EL (cell line): ENCODE results near the gene COL4A2.
"Not testable (repeated sequence)": the region's sequence is repeated elsewhere in the genome, so short reads cannot be mapped to it uniquely, and the experiment has no call there.

Experiments used
- DNase-seq: peaks from one replicate; pipeline ENCODE4 v3.0.0-alpha.2; 2016

The COL4A2 gene

GRCh38 chr13:110445722-110446574, 138.9 kb downstream of the COL4A2 start:
- peak; percentile 47 for DNase-seq

GRCh38 chr13:110446575-110446890, 139.4 kb downstream of the COL4A2 start:
- no peak for DNase-seq

- peak; percentile 37 for DNase-seq
Observed at GRCh38 chr13:110447058-110447511, 140.0 kb downstream of the COL4A2 start.

- DNase-seq: no peak
Observed at GRCh38 chr13:110447801-110448200, 140.7 kb downstream of the COL4A2 start.

- DNase-seq: peak; percentile 96
Observed at GRCh38 chr13:110448230-110448629, 141.1 kb downstream of the COL4A2 start.

- DNase-seq: no peak
Observed at GRCh38 chr13:110448677-110449076, 141.6 kb downstream of the COL4A2 start.

- DNase-seq: no peak
Observed at GRCh38 chr13:110449219-110450015, 142.3 kb downstream of the COL4A2 start.

GRCh38 chr13:110450016-110450900, 143.2 kb downstream of the COL4A2 start:
- no peak for DNase-seq

GRCh38 chr13:110450941-110451730, 144.1 kb downstream of the COL4A2 start:
- DNase-seq: no peak

GRCh38 chr13:110453091-110453490, 146.0 kb downstream of the COL4A2 start:
- not testable (repeated sequence) for DNase-seq

GRCh38 chr13:110453797-110454196, 146.7 kb downstream of the COL4A2 start:
- DNase-seq: no peak

GRCh38 chr13:110454227-110454859, 147.3 kb downstream of the COL4A2 start:
- no peak for DNase-seq

- DNase-seq: no peak
Observed at GRCh38 chr13:110454956-110455355, 147.9 kb downstream of the COL4A2 start.

GRCh38 chr13:110455444-110455843, 148.4 kb downstream of the COL4A2 start:
- no peak for DNase-seq

GRCh38 chr13:110455941-110456340, 148.9 kb downstream of the COL4A2 start:
- peak; percentile 44 for DNase-seq

- DNase-seq: no peak
Observed at GRCh38 chr13:110456550-110456949, 149.5 kb downstream of the COL4A2 start.

- DNase-seq: no peak
Observed at GRCh38 chr13:110457361-110457760, 150.3 kb downstream of the COL4A2 start.

- no peak for DNase-seq
Observed at GRCh38 chr13:110458017-110458416, 150.9 kb downstream of the COL4A2 start.

- DNase-seq: no peak
Observed at GRCh38 chr13:110458594-110459365, 151.7 kb downstream of the COL4A2 start.

- DNase-seq: no peak
Observed at GRCh38 chr13:110462091-110462490, 155.0 kb downstream of the COL4A2 start.

- DNase-seq: no peak
Observed at GRCh38 chr13:110463156-110463555, 156.1 kb downstream of the COL4A2 start.
